HL-60 (cell line): ENCODE results near the gene STIP1.

Experiments used
- DNase-seq, 2 experiments: peaks; one replicate each; pipeline ENCODE4 v3.0.0-alpha.2; 2010 to 2020; ENCODE audit warnings: low read depth in 1 of 2, low spot score in 1 of 2
- H3K27ac ChIP-seq: fragments of 250-450 bp; sonication (Bioruptor Pico); replicated peaks from 2 replicates; pipeline ENCODE4 v1.5.1; 2020; ENCODE audit warnings: mild to moderate bottlenecking, moderate library complexity
- H3K27me3 ChIP-seq: fragments of 250-450 bp; sonication (Bioruptor Pico); 2 replicates; pipeline ENCODE4 v1.5.1; 2021; ENCODE audit warnings: mild to moderate bottlenecking, moderate library complexity; ENCODE audit not compliant: insufficient read depth, poor library complexity, severe bottlenecking
- H3K4me3 ChIP-seq: replicated peaks from 2 replicates; pipeline ENCODE4 v1.5.1; 2011; ENCODE audit warnings: mild to moderate bottlenecking, control low read depth, low read length; ENCODE audit not compliant: insufficient read depth
- GABPA ChIP-seq: IDR thresholded peaks from 2 replicates; pipeline ENCODE4 v1.6.1; 2012; ENCODE audit warnings: low read depth
- POLR2AphosphoS5 ChIP-seq: IDR thresholded peaks from 2 replicates; pipeline ENCODE4 v1.6.1; 2012; ENCODE audit warnings: low read depth
- SPI1 ChIP-seq: IDR thresholded peaks from 2 replicates; pipeline ENCODE4 v1.6.1; 2012; ENCODE audit warnings: low read depth, mild to moderate bottlenecking, borderline replicate concordance
- TF ChIP-seq, protein P1 (sequence below): IDR thresholded peaks from one replicate; pipeline ENCODE4 v1.5.1; 2011; ENCODE audit warnings: low read length, control low read depth, inconsistent platforms; ENCODE audit not compliant: insufficient read depth
- TF ChIP-seq, protein P2 (sequence below): IDR thresholded peaks from 2 replicates; pipeline ENCODE4 v1.6.1; 2012; ENCODE audit warnings: low read depth; ENCODE audit not compliant: insufficient replicate concordance

STIP1 gene

DNA sequence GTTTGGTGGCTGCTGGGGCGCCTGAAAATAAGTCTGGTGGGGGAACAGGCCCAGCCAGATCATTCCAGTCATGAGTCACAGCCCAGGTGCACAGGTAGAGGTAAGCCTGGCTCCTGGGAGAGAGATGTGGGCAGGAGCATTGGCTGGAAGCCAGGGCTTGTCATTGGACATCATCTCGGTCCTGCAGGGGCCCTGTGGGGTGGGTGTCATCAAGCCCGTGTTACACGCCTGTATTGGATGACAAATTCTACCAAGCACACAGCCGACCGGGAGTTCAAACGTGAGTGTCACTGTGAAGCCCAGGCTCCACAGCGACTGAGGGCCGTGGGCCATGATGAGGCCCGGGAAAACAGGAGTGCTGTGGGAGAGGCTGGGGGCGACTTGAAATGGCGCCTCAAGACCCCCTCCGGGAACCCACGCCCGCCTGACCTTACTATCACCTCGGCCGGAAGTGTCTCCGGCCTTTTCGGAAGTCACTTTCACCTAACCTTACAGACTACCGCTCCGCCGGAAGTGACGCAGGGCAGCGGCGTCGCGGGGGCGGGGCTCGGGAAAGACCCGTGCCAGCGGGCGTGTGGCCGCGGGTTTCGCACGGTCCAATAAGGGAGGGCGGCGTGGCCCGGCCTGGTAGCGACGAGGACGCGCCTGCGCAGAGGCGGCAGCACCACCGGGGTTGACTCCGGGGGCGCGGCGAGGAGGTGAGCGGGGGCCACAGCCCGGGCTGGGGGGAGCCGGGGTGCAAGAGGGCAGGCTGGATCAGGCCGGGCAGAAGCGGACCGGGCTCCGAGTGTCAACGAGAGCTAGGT is 54.7 kb downstream of the STIP1 start, which contains the start of gene FKBP2:
Gene FKBP2, plus strand, starts transcription at position 661 of the 806 bp plus-strand sequence. CDS start 1,293 bp downstream, outside the sequence.
- peak within 1 kb of the TSS; percentile 80 for H3K4me3 ChIP-seq
- peak within 1 kb of the TSS; percentile 97 for H3K27ac ChIP-seq
- DNase-seq: peak; percentile 95 to 97
- no peaks in the 10 kb centered on the region for H3K27me3 ChIP-seq
- TF ChIP-seq, protein P1, sequence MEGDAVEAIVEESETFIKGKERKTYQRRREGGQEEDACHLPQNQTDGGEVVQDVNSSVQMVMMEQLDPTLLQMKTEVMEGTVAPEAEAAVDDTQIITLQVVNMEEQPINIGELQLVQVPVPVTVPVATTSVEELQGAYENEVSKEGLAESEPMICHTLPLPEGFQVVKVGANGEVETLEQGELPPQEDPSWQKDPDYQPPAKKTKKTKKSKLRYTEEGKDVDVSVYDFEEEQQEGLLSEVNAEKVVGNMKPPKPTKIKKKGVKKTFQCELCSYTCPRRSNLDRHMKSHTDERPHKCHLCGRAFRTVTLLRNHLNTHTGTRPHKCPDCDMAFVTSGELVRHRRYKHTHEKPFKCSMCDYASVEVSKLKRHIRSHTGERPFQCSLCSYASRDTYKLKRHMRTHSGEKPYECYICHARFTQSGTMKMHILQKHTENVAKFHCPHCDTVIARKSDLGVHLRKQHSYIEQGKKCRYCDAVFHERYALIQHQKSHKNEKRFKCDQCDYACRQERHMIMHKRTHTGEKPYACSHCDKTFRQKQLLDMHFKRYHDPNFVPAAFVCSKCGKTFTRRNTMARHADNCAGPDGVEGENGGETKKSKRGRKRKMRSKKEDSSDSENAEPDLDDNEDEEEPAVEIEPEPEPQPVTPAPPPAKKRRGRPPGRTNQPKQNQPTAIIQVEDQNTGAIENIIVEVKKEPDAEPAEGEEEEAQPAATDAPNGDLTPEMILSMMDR: no peak
- TF ChIP-seq, protein P2, sequence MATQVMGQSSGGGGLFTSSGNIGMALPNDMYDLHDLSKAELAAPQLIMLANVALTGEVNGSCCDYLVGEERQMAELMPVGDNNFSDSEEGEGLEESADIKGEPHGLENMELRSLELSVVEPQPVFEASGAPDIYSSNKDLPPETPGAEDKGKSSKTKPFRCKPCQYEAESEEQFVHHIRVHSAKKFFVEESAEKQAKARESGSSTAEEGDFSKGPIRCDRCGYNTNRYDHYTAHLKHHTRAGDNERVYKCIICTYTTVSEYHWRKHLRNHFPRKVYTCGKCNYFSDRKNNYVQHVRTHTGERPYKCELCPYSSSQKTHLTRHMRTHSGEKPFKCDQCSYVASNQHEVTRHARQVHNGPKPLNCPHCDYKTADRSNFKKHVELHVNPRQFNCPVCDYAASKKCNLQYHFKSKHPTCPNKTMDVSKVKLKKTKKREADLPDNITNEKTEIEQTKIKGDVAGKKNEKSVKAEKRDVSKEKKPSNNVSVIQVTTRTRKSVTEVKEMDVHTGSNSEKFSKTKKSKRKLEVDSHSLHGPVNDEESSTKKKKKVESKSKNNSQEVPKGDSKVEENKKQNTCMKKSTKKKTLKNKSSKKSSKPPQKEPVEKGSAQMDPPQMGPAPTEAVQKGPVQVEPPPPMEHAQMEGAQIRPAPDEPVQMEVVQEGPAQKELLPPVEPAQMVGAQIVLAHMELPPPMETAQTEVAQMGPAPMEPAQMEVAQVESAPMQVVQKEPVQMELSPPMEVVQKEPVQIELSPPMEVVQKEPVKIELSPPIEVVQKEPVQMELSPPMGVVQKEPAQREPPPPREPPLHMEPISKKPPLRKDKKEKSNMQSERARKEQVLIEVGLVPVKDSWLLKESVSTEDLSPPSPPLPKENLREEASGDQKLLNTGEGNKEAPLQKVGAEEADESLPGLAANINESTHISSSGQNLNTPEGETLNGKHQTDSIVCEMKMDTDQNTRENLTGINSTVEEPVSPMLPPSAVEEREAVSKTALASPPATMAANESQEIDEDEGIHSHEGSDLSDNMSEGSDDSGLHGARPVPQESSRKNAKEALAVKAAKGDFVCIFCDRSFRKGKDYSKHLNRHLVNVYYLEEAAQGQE: peak; percentile 30
- TF ChIP-seq POLR2AphosphoS5 (peak; percentile 81), GABPA (peak; percentile 84), SPI1 (no peak; the same call in 1 of the 2 replicates)

DNA sequence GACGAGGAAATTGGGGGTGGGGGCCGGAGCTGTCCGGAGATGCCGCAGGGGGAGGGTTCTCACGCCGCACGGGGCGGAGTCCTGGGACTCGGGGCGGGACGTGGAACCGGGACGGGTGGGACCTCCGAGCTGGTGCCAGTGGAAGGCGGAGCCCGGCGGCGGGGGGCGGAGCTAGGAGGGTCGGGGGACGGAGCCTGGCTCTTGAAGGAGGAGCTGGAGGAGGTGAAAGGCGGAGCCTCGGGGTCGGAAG is 55.2 kb downstream of the STIP1 start:
- TF ChIP-seq POLR2AphosphoS5: no peak
- no peak for TF ChIP-seq SPI1
- TF ChIP-seq, protein P1: no peak
- TF ChIP-seq GABPA: no peak
- TF ChIP-seq, protein P2: no peak
- no peaks in the 10 kb centered on the region for H3K27me3 ChIP-seq
- peak overlapping the region; percentile 80 for H3K4me3 ChIP-seq
- DNase-seq: peak; percentile 98 to 100
- peak overlapping the region; percentile 97 for H3K27ac ChIP-seq

DNA sequence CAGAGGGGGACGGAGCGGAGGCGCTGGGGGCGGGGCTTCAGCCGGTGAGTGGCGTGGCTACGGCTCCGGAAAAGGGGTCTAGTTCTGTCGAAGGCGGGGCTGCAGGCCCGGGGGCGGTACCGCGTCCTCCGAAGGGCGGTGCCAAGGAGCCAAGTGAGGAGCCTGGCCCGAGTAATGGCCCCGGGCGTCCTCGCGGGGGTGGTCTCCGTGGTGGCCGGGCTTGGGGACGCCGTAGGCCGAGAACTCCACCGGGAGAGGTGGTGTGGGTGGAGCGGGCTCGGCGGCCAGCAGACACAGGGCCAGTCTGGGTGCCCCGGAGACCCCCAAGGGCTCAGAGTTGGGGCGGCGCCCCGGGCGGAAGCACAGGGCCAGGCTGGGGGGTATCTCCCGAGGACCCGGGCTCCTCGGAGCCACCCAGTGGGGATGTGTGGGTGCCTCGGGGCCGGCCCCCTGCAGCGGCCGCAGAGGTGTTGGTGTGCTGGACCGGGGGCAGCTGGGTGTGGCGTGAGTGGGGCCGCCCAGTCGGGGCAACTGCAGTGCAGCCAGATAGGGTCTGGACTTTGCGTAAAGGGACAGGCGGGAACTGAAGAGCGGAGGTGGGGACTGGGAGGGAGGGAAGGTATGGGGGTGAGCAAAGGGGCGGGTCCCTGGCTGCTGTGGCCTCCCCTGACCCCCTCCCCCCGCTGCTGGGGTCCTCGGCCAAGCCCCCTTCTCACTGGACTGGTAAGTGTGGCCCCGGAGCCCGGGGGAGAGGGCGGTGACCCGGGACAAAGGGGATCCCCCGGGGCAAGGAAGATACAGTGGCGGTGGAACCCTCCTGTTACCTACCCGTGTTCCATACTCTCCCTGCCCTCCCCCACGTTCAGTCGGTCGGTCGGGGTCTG is 55.8 kb downstream of the STIP1 start:
- peak in 1 of 2 experiments; percentile 39 for DNase-seq
- peak overlapping the region; percentile 97 for H3K27ac ChIP-seq
- 0 out of 2 replicates have a peak, but pooled peaks have one; percentile 19 for TF ChIP-seq GABPA
- TF ChIP-seq, protein P2: no peak
- H3K4me3 ChIP-seq: peak overlapping the region; percentile 80
- no peaks in the 10 kb centered on the region for H3K27me3 ChIP-seq
